NCI-H748 (cell line): ENCODE measurements around the gene HSPG2.

ENCODE experiments used
- DNase-seq: peaks from one replicate; lab custom pipeline; 2025; ENCODE audit not compliant: unreplicated experiment; lab: John Stamatoyannopoulos, UW

The HSPG2 gene

DNA sequence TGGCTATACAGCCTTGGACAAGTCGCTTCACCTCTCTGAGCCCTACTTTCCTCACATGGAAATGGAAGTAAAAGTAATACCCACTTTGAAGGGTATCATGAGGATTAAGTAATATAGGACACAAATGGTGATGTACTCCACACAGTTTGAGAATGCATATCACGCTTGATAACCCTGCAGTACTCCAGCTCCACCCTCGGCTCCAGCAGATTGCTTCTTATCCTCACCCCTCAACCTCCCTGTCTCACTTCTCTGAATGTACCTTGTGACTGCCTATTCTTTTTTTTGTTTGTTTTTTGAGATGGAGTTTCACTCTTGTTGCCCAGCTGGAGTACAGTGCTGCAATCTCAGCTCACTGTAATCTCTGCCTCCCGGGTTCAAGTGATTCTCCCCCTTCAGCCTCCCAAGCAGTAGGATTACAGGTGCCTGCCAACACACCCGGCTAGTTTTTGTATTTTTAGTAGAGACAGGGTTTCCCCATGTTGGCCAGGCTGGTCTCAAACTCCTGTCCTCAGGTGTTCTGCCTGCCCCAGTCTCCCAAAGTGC is 69.6 kb downstream of the HSPG2 start:
- DNase-seq, result no peak

DNA sequence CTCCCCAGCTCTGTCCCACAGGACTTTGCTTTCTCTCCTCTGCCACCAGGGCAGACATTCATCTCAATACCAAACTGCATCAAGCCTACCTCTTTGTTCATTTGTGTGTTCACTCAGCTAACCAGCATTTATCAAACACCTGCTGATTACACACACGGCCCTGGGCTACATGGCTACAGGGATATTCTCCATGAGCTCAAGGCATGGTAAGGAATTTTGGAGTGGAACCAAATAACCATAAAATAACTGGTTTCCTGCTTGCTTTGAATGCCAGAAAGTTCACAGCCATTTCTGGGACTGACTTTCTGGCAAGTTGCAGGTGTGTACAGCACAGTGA is 70.4 kb downstream of the HSPG2 start:
- DNase-seq, result no peak

DNA sequence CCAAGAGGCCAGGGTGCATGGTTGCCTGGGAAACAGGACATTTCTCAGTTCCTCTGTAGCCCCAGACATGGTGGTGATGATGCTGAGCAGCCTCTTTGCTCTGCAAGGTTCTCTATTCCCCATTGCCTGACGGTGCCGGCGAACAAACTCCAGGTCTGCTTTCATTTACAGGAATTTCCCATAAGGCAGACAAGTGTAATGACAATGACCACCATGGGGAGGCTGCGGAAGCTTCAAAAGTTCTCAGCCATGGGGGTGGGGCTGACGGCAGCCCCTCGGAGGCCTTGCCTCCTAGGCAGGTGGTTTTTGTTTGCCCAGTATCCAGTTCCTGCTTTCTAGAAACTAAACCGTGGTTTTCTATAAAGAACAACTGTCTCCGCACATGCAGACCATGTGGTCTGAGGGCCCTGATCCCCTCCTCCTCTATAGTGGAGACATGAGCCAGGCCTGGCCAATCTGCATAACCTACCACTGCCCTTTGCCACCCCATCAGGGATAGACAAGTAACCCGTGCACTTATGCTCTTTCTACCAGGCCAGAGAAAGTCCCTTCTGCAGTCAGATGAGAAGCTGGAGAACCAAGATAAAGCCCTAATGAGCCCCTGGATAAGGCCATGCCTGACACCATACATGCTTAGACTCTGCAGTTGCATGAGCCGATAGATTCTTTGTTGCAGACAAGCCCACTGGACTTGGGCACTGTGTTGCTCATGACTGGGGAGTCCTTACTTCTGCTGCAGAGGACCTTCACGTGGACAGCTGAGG is 71.0 kb downstream of the HSPG2 start:
- DNase-seq, result peak; percentile 55

DNA sequence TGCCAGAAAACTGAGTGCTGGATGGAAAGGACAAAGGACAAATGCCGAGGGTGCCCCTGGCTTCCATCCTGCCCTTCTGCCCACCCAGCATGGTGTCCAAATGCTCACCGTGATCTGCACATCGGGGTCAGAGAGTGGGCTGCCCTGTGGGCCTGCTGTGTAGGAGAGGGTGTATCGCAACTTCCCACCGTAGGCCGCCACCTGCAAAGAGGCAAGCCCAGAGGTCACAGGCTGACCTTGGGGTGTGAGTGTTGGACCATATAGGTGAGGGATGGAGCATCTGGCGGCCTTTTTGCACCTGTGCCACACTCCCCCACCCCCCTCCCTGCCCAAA is 71.5 kb downstream of the HSPG2 start:
- no peak for DNase-seq

DNA sequence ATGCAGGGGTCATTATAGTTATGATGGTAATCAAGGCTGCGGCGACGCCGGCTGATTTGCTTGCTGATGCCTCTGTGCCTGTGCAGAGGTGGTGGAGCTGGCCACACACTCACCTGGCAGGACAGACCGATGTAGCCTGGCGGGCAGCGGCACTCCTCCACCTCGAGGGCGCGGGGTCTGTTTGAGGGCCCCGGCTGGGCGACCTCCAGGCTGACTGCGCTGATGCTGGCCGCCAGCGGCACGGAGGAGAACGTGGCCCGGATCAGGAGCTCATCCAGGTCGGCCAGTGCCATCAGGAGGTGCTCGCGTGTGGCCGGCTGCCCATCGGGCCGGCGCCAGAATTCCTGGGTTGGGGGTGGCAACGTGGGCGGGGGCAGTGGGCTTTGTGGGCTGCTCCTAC is 72.4 kb downstream of the HSPG2 start:
- no peak for DNase-seq

DNA sequence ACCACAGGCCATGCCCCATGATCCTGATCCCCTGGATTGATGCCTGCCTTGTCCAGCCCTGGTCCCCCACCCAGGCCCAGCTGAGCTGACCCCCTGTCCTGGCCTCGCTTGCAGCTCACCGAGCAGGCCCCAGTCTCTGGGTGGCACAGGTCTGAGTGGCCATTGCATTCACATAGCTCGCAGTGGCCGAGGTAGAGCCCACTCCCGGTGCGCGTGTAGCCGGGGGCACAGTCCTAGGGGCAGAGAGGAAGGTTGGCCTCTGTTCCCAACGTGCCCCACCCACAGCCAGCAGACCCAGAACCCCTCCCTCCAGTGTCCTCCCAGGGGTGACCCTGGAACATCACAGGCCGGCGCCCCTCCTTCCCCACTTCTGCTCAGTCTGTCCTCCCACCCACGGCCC is 73.1 kb downstream of the HSPG2 start:
- no peak for DNase-seq

DNA sequence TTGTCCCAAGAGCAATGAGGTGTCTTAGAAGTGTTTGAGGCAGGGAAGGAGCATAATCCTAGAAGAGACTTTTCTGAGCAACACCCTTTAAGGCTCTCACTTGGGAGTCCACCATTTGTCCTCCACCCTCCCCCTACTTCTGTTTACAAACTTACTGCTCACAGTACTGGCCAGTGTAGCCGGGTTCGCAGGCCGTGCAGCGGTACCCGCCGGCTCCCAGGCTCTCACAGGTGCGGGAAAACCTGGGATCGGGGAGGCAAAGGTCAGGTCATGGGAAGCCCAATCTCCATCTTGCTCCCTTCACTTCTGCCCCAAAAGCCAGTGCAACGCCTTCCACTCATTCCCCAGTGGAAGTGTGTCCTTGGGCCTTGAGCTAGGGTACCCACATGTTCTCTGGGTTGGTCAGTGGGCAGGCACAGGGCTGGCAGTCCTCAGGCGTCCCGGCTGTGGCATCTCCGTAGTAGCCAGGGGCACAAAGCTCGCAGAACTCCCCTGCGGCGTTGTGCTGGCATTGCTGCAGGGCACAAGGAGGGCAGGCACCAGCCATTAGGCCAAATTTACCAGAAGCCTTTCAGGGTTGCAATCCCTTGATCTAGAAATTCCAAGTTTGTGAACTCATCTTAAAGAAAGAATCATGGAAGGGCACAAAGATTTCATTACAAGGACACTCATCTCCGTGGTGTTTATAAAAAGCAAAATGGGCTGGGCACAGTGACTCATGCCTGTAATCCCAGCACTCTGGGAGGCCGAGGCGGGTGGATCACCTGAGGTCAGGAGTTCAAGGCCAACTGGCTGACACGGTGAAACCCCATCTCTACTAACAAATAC is 75.3 kb downstream of the HSPG2 start:
- DNase-seq, result no peak

DNA sequence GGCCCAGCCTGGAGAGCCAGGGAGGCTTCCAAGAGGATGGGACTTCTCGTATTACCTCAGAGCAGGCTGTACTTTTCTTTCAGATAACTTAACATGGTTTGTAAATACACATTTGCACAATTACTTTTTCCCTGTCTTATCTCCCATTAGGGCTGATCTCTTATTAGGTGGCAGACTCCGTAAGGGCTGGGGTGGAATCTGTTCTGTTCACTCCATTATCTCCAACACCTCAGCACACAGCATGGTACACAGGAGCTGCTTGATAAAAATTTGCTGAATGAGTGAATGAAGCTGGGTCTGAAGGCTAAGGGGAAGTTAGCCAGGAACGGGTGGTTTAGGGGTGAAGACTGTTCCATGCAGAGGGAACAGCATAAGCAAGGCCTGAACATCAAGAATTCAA is 76.1 kb downstream of the HSPG2 start:
- DNase-seq, result no peak

DNA sequence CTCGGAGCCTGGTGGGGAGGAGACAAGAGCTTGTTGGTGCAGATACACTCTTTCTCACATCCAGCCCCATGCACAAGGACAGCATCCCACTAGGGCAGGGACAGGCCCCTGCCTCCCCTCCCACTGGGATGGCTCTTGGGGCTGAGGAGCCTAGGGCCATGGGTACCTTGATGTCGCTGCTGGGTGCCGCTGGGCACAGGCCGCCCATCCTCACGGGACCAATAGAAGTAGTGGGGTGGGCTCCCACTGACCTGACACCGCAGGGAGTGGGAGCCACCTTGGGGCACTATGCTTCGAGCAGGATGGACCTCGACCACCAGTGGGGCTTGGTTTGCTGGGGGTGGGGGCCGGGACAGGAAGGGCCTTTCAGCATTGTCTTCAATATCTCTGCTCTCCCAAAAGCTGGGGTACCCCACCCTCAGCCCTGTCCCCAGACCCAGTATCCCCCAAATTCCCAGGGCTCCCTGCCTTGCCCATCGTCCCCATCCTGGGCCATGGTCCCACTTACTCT is 77.4 kb downstream of the HSPG2 start:
- no peak for DNase-seq

DNA sequence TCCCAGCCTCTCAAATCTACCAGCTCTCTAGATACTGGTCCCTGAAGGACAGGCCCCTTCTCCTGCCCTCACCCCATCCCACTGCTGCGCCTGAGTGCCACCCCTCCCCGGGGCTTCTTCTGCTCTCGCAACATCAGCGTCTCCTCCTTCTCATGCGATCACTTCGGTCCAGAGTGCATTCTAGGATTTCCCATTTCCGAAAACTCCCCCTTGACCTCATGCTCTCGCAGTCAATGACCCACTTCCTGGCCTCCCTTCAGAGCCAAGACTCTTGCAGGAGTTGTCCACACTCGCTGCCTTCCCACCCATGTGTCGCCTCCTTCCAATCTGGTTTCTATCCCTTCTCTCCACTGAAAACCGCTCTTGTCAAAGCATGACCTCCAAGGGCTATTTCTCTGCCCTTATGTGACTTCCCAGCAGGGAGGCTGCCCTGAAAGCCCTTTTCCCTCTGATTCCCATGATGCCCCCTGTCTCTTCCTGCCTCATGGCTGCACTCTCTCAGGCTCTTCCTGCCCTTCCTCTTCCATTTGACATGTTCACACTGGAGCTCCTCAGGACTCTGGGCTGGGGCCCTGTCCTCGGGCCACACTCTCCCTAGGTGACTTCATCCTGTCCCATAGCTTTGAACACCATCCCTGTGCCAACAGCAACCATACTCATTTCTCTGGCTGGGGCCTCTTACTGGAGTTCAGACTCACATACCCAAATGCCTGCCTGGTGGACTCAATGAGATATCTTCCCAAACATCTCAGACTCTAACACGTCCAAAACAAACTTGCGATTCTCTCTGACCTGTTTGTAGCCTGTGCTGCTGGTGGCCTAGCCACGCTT is 79.1 kb downstream of the HSPG2 start:
- DNase-seq, result no peak

DNA sequence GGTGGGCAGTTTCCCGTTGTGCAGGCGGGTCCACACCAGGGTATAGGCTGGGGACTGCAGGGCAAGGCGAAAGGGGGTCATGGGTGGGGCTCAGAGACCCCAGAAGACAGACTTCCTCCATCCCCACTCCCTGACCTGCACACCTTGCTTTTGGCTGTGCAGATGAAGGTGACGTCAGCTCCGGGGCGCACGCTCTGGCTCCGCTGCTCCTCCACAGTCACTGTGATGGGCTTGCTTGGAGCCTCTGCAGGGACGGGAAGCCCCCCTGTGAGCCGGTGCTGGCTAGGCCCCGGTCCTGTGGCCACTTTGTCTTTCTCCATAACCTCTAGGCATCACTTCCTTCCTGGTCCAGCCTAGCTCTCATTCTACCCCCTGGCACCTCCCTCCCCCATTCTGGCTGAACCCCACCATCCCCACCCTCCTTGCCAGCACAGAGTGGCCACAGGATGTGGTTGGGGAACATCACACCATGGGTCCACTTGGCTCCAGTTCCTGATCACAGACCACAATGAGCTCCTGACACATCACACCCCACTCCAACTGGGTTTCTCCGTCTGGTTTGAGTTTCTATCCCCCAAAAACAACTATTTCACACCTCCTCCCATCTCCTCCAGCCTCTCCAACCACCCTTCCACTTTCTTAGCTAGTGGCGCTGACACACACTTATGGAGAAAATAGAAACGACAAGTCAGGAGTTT is 79.8 kb downstream of the HSPG2 start:
- DNase-seq, result no peak

DNA sequence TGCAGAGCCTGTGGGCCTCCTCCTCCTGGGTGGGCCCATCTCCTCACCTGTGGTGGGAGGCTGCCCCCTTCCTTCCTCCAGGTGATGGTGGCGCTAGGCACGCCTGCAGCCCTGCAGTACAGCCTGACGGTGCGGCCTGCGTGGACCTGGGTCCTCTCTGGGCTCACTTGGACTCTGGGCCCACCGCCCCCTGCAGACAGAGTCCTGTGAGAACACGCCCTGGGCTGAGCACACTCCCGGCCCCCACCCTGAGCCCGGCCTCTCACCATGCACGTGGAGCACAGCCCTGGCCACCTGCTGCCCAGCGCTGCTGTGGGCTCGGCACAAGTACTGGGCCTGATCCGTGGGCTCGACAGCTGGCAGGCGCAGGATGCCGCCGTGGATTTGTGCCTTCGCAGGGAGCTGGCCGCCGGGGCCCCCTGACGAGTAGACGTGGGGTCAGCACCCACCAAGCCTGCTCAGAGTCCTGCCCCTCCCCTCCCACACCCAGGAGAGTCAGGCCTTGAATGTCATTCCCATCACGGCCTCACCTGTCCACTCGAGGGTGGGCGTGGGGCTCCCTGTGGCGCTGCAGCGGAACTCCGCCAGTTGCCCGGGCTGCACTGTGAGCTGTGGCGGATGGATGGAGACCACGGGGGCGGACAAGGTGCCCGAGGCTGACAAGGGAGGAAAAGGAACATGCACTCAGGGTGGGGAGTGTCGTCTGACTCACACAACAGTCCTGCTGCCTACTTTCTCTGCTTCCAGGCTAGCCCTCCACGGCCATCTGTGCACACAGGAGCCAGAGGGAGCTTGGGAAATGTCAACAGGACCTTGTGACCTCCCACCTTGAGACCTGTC is 81.6 kb downstream of the HSPG2 start:
- DNase-seq, result peak; percentile 5

DNA sequence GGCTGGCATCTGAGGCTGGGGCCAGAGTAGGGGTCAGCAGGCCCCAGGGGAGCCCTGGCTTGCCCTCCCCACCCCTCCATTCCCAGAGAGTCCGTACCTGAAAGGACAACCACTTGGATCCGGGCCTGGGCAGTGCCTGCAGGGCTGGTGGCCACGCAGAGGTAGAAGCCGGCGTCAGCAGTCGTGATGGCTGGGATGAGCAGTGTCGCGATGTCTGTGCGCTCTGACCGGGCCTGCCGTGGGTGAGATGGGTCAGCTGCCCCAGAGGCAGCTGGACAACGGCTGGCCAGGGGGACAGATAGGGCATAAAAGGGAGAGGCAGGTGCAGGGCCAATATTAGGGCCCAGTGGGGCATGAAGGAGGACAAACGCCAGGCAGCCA is 82.4 kb downstream of the HSPG2 start:
- no peak for DNase-seq

DNA sequence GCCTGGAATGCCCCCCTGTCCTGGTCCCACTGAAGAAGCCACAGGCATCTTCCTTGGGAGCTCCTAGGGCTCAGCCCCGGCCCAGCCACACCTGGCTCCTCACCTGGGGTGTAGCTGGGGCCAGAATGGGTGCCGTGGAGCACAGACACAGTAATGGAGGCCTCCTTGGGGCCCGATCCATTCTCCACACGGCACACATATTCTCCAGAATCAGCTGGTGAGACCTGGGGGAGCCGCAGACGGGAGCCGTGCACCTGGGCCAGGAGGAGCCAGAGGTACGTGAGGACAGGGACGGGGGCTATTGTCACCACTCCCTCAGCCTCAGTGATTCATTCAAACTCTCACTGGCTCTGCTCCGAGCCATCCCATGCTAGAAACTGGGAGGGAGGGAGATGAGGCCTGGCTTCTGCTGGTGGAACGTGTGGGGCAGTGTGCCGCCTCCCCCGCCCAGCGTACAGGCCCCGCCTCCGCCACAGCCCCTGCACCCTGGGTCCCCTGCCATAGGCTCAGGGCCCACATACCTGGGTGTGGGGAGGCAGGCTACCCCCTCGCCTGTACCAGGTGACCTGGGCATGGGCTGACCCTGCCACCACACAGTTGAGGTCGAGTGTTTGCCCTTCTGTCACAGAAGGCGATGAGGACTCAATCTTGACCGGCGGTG is 82.9 kb downstream of the HSPG2 start:
- no peak for DNase-seq

DNA sequence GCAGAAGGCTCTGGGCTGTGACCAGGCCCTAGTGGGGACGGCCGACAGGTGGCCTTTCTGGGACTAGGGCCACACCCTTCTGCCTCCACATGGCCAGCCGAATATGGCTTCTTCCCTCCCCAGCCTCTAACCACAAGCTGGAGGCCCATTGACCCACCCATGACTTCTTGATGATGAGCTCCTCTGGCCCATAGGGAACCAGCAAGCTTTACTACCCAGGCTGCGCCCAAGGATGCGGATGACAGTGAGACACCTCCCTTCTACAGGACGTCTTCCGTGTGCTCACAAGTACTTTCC is 84.0 kb downstream of the HSPG2 start:
- DNase-seq, result no peak

DNA sequence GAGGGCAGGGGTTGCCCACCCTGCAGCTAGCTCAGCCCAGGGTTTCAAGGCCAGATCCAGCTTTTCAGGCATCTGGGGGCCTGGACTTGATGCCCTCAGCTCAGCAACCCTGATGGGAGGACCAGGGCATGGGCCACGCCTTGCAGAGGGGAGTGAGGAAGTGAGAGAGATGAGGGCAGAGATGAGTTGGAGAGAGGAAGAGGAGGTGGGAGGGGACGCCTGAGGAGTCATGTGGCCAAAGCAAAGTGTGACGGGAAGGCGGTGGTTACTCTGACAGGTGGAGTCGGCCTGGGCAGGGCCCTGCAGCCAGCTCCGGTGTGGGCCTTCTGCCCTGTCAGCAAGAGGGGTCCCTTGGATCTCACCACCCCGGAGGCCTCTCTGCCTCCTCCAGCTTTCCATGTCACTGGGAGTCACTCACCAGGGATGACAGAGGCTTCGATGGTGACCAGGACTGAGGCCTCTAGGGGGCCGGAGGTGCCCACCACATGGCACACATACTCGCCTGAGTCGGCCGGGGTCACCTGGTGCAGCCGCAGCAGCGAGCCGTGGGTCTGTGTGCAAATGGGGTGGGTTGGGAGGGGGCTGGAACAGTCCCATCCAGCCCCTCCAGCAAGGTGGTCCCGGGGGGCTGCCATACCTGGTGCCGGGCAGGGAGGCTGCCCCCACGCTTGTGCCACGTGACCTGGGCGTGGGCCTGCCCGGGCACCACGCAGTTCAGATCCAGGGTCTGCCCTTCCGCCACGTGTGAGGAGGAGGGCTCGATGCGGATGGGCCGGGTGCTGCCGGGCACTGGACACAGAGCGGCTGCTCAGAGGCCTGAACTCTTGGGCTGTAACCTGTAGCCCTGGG is 84.6 kb downstream of the HSPG2 start:
- no peak for DNase-seq

DNA sequence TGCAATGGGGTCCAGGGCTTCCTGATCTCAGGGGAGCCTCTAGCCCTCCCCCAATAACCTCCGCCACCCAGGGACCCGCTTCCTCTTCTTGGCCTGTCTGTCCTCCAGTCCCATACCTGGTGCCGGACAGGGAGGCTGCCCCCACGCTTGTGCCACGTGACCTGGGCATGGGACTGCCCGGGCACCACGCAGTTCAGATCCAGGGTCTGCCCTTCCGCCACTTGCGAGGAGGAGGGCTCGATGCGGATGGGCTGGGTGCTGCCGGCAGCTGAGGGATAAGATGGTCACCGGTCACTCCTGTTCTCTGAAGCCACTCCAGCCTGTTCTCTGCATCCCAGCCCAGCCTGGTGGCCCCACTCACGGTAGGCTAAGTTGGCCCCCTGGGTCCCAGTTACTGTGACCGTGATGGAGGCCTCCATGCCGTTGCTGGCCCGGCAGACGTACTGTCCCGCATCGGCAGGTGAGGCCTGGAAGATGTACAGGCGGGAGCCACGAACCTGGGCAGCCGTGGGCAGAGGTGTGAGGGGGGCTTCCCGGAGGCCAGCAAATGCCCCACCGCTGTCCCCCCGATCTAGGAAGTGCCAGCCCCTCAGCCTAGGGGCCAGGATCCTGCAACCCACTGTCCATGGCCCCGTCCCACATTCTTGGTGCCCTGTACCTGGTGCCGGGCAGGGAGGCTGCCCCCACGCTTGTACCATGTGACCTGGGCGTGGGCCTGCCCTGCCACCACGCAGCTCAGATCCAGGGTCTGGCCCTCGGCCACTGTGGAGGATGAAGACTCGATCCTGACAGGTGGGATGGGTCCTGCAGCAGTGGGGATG is 85.5 kb downstream of the HSPG2 start:
- DNase-seq, result no peak
